CD8-positive, alpha-beta memory T cell (primary cell): ENCODE measurements around the gene UBXN6. TPM values are rescaled to one million over a fixed set of nuclear protein-coding genes. Genes with fewer than 3 reads are reported as not detected.

Experiments
- CTCF ChIA-PET: fragments of 350-600 bp; sonication (Branson Sonifier 250); formaldehyde crosslinking; loops from one replicate; lab custom pipeline; 2021; ENCODE audit warnings: antibody characterized with exemption; lab: Charles Lee
- POLR2A ChIA-PET: fragments of 350-600 bp; sonication (Branson Sonifier 250); formaldehyde crosslinking; loops from one replicate; lab custom pipeline; 2021; ENCODE audit warnings: antibody characterized with exemption; lab: Charles Lee
- DNase-seq, 5 donors: peaks; one replicate each; pipeline versions ENCODE4 v3.0.0 to v3.0.0-alpha.2; 2020 to 2022; ENCODE audit warnings: mixed read lengths in 1 of 5
- H3K27ac ChIP-seq: one replicate; pipeline ENCODE4 v1.7.0; 2013; ENCODE audit warnings: low read depth, mild to moderate bottlenecking, low read length, moderate library complexity
- H3K27me3 ChIP-seq: 2 replicates; pipeline ENCODE4 v1.7.0; 2013; ENCODE audit warnings: low read length, mild to moderate bottlenecking; ENCODE audit not compliant: insufficient read depth, poor library complexity, severe bottlenecking
- H3K36me3 ChIP-seq: 2 replicates; pipeline ENCODE4 v1.7.0; 2013; ENCODE audit warnings: mild to moderate bottlenecking, low read length, moderate library complexity; ENCODE audit not compliant: insufficient read depth
- H3K4me1 ChIP-seq: 2 replicates; pipeline ENCODE4 v1.7.0; 2013; ENCODE audit warnings: mild to moderate bottlenecking, low read length, moderate library complexity; ENCODE audit not compliant: insufficient read depth
- H3K4me3 ChIP-seq: 2 replicates; pipeline ENCODE4 v1.7.0; 2013; ENCODE audit warnings: mild to moderate bottlenecking, low read length
- H3K9me3 ChIP-seq: 2 replicates; pipeline ENCODE4 v1.7.0; 2013; ENCODE audit warnings: mild to moderate bottlenecking, low read length
- H3K27ac Mint-ChIP-seq, 8 donors: one replicate each; pipeline ENCODE4 v1.8.0; 2020 to 2021; ENCODE audit warnings: mixed read lengths in 8 of 8, mild to moderate bottlenecking in 6 of 8, inconsistent platforms in 3 of 8, moderate library complexity in 3 of 8
- H3K27me3 Mint-ChIP-seq, 2 donors: one replicate each; pipeline ENCODE4 v1.8.0; 2020 to 2021; ENCODE audit warnings: mixed read lengths in 2 of 2, mild to moderate bottlenecking in 1 of 2, moderate library complexity in 1 of 2
- H3K36me3 Mint-ChIP-seq, 3 donors: one replicate each; pipeline ENCODE4 v1.8.0; 2020 to 2021; ENCODE audit warnings: mixed read lengths in 3 of 3, inconsistent platforms in 1 of 3, mild to moderate bottlenecking in 1 of 3
- H3K4me1 Mint-ChIP-seq, 3 donors: one replicate each; pipeline ENCODE4 v1.8.0; 2020 to 2021; ENCODE audit warnings: mixed read lengths in 3 of 3, inconsistent platforms in 1 of 3, mild to moderate bottlenecking in 1 of 3
- H3K4me3 Mint-ChIP-seq, 7 donors: one replicate each; pipeline ENCODE4 v1.8.0; 2020 to 2021; ENCODE audit warnings: mixed read lengths in 7 of 7, mild to moderate bottlenecking in 6 of 7, moderate library complexity in 4 of 7, inconsistent platforms in 2 of 7
- H3K9me3 Mint-ChIP-seq, 5 donors: one replicate each; pipeline ENCODE4 v1.8.0; 2020 to 2022; ENCODE audit warnings: mixed read lengths in 5 of 5, mild to moderate bottlenecking in 3 of 5, moderate library complexity in 2 of 5, inconsistent platforms in 1 of 5
- polyA plus RNA-seq: library from polyadenylated mRNA; unstranded; fragments of 300-500 nt; fragmentation: Illumina TruSeq; gene quantifications from one replicate; pipeline ENCODE4 v1.2.3, GENCODE V29; 2021
- total RNA-seq, 2 experiments: library from RNA; stranded (reverse); gene quantifications; one replicate each; pipeline ENCODE4 v1.2.3, GENCODE V29; 2021

Gene UBXN6
- total and polyA plus RNA-seq, 3 experiments from 2014 or later = 5.2 to 60.0 (median 56.6) TPM

- no peak overlapping the region for H3K27ac ChIP-seq
- Mint-ChIP-seq H3K4me1 (no peaks in the 10 kb centered on the region), H3K27ac (peak overlapping the region in 2 of 8 donors; percentile 23 to 90), H3K4me3 (no peak overlapping the region), H3K9me3 (no peaks in the 10 kb centered on the region), H3K27me3 (no peaks in the 10 kb centered on the region), H3K36me3 (peaks cover 1 to 56% (median 4%) of the 10 kb centered on the region in 3 donors)
- ChIA-PET CTCF (no interaction called here), POLR2A (interaction anchor here (0.6 kb wide), 1 partner anchor 190 kb away, joined by 3 read pairs; no protein-coding TSS in a partner anchor)
- no peaks in the 10 kb centered on the region for H3K27me3 ChIP-seq
- no peaks in the 10 kb centered on the region for H3K4me1 ChIP-seq
- H3K9me3 ChIP-seq = no peaks in the 10 kb centered on the region
- H3K4me3 ChIP-seq = no peak overlapping the region
- DNase-seq = no peak
- H3K36me3 ChIP-seq = peaks cover 8% of the 10 kb centered on the region
Observed at GRCh38 chr19:4428326-4428975, 29.1 kb downstream of the UBXN6 start.

GRCh38 chr19:4425537-4425936, 32.1 kb downstream of the UBXN6 start:
- Histone ChIP-seq H3K27ac (no peak overlapping the region), H3K36me3 (peaks cover 5% of the 10 kb centered on the region), H3K4me1 (no peaks in the 10 kb centered on the region), H3K27me3 (no peaks in the 10 kb centered on the region), H3K4me3 (no peak overlapping the region), H3K9me3 (no peaks in the 10 kb centered on the region)
- CTCF ChIA-PET = no interaction called here
- Mint-ChIP-seq H3K4me1 (no peaks in the 10 kb centered on the region), H3K4me3 (no peak overlapping the region), H3K36me3 (peaks cover 0 to 40% (median 2%) of the 10 kb centered on the region in 3 donors), H3K27me3 (no peaks in the 10 kb centered on the region), H3K9me3 (no peaks in the 10 kb centered on the region), H3K27ac (peak overlapping the region in 1 of 8 donors; percentile 93)
- no peak for DNase-seq
- POLR2A ChIA-PET = no interaction called here

GRCh38 chr19:4423416-4424126, 34.0 kb downstream of the UBXN6 start:
- H3K9me3 ChIP-seq = no peaks in the 10 kb centered on the region
- H3K4me3 ChIP-seq = no peak overlapping the region
- DNase-seq = no peak
- Mint-ChIP-seq H3K9me3 (no peaks in the 10 kb centered on the region), H3K4me1 (no peaks in the 10 kb centered on the region), H3K36me3 (peaks cover 0 to 25% (median 1%) of the 10 kb centered on the region in 3 donors), H3K4me3 (no peak overlapping the region), H3K27ac (peak overlapping the region in 1 of 8 donors; percentile 17), H3K27me3 (no peaks in the 10 kb centered on the region)
- ChIA-PET CTCF (no interaction called here), POLR2A (no interaction called here)
- H3K27me3 ChIP-seq = no peaks in the 10 kb centered on the region
- no peak overlapping the region for H3K27ac ChIP-seq
- H3K36me3 ChIP-seq = no peaks in the 10 kb centered on the region
- H3K4me1 ChIP-seq = no peaks in the 10 kb centered on the region

- H3K36me3 Mint-ChIP-seq = peaks cover 0 to 18% (median 2%) of the 10 kb centered on the region in 3 donors
- Histone ChIP-seq H3K9me3 (no peaks in the 10 kb centered on the region), H3K4me1 (no peaks in the 10 kb centered on the region), H3K27ac (no peak overlapping the region), H3K4me3 (no peak overlapping the region), H3K36me3 (no peaks in the 10 kb centered on the region), H3K27me3 (no peaks in the 10 kb centered on the region)
- no peak overlapping the region for H3K27ac Mint-ChIP-seq
- DNase-seq = no peak
- ChIA-PET POLR2A (no interaction called here), CTCF (no interaction called here)
- H3K4me1 Mint-ChIP-seq = no peaks in the 10 kb centered on the region
- no peaks in the 10 kb centered on the region for H3K9me3 Mint-ChIP-seq
- no peak overlapping the region for H3K4me3 Mint-ChIP-seq
- no peaks in the 10 kb centered on the region for H3K27me3 Mint-ChIP-seq
Observed at GRCh38 chr19:4416268-4416667, 41.3 kb downstream of the UBXN6 start.

- ChIA-PET POLR2A (no interaction called here), CTCF (no interaction called here)
- Mint-ChIP-seq H3K4me3 (no peak overlapping the region), H3K27ac (peak overlapping the region in 1 of 8 donors; percentile 32), H3K27me3 (no peaks in the 10 kb centered on the region), H3K9me3 (no peaks in the 10 kb centered on the region), H3K36me3 (peaks cover 0 to 19% (median 2%) of the 10 kb centered on the region in 3 donors), H3K4me1 (no peaks in the 10 kb centered on the region)
- H3K9me3 ChIP-seq = no peaks in the 10 kb centered on the region
- no peaks in the 10 kb centered on the region for H3K36me3 ChIP-seq
- DNase-seq = no peak
- H3K4me3 ChIP-seq = no peak overlapping the region
- no peaks in the 10 kb centered on the region for H3K4me1 ChIP-seq
- H3K27ac ChIP-seq = no peak overlapping the region
- H3K27me3 ChIP-seq = no peaks in the 10 kb centered on the region
Observed at GRCh38 chr19:4415352-4415751, 42.2 kb downstream of the UBXN6 start.

GRCh38 chr19:4414800-4415321, 42.7 kb downstream of the UBXN6 start:
- peaks cover 0 to 21% (median 2%) of the 10 kb centered on the region in 3 donors for H3K36me3 Mint-ChIP-seq
- no peaks in the 10 kb centered on the region for H3K9me3 Mint-ChIP-seq
- no peaks in the 10 kb centered on the region for H3K4me1 Mint-ChIP-seq
- no peaks in the 10 kb centered on the region for H3K27me3 Mint-ChIP-seq
- Histone ChIP-seq H3K4me1 (no peaks in the 10 kb centered on the region), H3K27ac (no peak overlapping the region), H3K4me3 (no peak overlapping the region), H3K9me3 (no peaks in the 10 kb centered on the region), H3K27me3 (no peaks in the 10 kb centered on the region), H3K36me3 (no peaks in the 10 kb centered on the region)
- ChIA-PET POLR2A (no interaction called here), CTCF (interaction anchor here (0.8 kb wide), 1 partner anchor 202 kb away, joined by 3 read pairs; no protein-coding TSS in a partner anchor)
- H3K27ac Mint-ChIP-seq = peak overlapping the region in 1 of 8 donors; percentile 32
- H3K4me3 Mint-ChIP-seq = no peak overlapping the region
- DNase-seq = no peak

- no peak overlapping the region for H3K4me3 Mint-ChIP-seq
Observed at GRCh38 chr19:4414144-4414799, 43.3 kb downstream of the UBXN6 start.

GRCh38 chr19:4413588-4413987, 44.0 kb downstream of the UBXN6 start:
- CTCF ChIA-PET = no interaction called here
- H3K27ac ChIP-seq = no peak overlapping the region
- no peaks in the 10 kb centered on the region for H3K36me3 ChIP-seq
- Mint-ChIP-seq H3K27ac (no peak overlapping the region), H3K4me1 (no peaks in the 10 kb centered on the region), H3K4me3 (no peak overlapping the region), H3K27me3 (no peaks in the 10 kb centered on the region), H3K36me3 (peaks cover 0 to 28% (median 2%) of the 10 kb centered on the region in 3 donors), H3K9me3 (no peaks in the 10 kb centered on the region)
- DNase-seq = no peak
- no peaks in the 10 kb centered on the region for H3K4me1 ChIP-seq
- H3K27me3 ChIP-seq = no peaks in the 10 kb centered on the region
- POLR2A ChIA-PET = no interaction called here
- no peaks in the 10 kb centered on the region for H3K9me3 ChIP-seq
- no peak overlapping the region for H3K4me3 ChIP-seq

More at GRCh38 chr19:4414144-4414799, 43.3 kb downstream of the UBXN6 start:
- Histone ChIP-seq H3K27me3 (no peaks in the 10 kb centered on the region), H3K27ac (no peak overlapping the region), H3K9me3 (no peaks in the 10 kb centered on the region), H3K4me1 (no peaks in the 10 kb centered on the region), H3K36me3 (no peaks in the 10 kb centered on the region), H3K4me3 (no peak overlapping the region)
- Mint-ChIP-seq H3K4me1 (no peaks in the 10 kb centered on the region), H3K36me3 (peaks cover 0 to 23% (median 2%) of the 10 kb centered on the region in 3 donors), H3K27ac (no peak overlapping the region), H3K27me3 (no peaks in the 10 kb centered on the region), H3K9me3 (no peaks in the 10 kb centered on the region)
- ChIA-PET CTCF (interaction anchor here (0.8 kb wide), 1 partner anchor 203 kb away, joined by 3 read pairs; no protein-coding TSS in a partner anchor), POLR2A (no interaction called here)
- DNase-seq = no peak
